ENCODE results near the gene AGPAT1.

AGPAT1 gene

GRCh38 chr6:32177788-32178546 is 2.1 kb upstream of the AGPAT1 start, which contains the start of gene RNF5:
Gene RNF5, plus strand, starts transcription at chr6:32178405. Its CDS starts 107 bp downstream, at chr6:32178512.
- H3K27me3 ChIP-seq (ENCODE audit: control insufficient read depth, insufficient read depth, low read length) = no peaks in the 10 kb centered on the region
- H3K79me2 ChIP-seq = peaks cover 9% of the 10 kb centered on the region
- no peak for TF ChIP-seq CTCF (IDR thresholded peaks at IDR 0.05)
- no peaks in the 10 kb centered on the region for H3K36me3 ChIP-seq (ENCODE audit: control insufficient read depth, insufficient read depth, low read length)
- H3K4me2 ChIP-seq (ENCODE audit: low read length) = peak within 1 kb of the TSS; percentile 91
- no peaks in the 10 kb centered on the region for H3K9me3 ChIP-seq (ENCODE audit: control insufficient read depth, low read length)
- peak within 1 kb of the TSS; percentile 47 for H3K9ac ChIP-seq
- H3K27ac ChIP-seq = peak within 1 kb of the TSS; percentile 98
- peak within 1 kb of the TSS; percentile 89 for H3K4me3 ChIP-seq (ENCODE audit: low read depth, low read length)
- H3K4me1 ChIP-seq = peaks cover 9% of the 10 kb centered on the region
- peak within 1 kb of the TSS; percentile 89 for H2AFZ ChIP-seq

DNA sequence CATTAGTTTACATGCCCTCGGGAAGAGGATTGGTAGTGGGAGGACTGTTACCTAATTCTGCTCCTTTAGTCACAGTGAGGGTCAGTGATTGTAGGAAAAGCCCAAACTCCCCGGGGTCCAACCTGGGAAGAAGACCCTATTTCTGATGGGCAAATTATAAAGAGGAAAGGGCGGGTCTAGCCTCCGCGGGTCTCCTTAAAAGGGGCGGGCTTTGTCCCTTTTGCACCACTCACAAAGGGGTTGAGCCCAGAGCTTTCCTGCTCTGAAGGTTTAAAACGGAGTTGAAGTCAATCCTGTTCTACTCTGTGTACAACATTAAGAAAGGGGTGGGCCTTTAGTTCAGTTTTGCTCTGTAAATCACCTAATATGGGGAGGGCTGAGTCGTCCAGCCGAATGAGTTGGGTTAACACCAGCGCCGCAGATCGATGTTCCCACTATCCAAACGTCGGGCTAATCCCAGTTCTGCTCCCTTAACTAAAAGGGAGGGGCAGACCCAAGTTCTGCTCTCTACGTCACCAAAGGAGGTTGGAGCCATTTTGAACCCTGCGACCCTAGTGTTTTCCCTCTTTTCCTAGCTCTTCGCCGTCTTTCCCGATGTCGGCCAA is 1.4 kb upstream of the AGPAT1 start:
- Histone ChIP-seq H3K36me3 (ENCODE audit: control insufficient read depth, insufficient read depth, low read length) (no peaks in the 10 kb centered on the region), H2AFZ (peak overlapping the region; percentile 89), H3K79me2 (peaks cover 9% of the 10 kb centered on the region), H3K27me3 (ENCODE audit: control insufficient read depth, insufficient read depth, low read length) (no peaks in the 10 kb centered on the region), H3K4me3 (ENCODE audit: low read depth, low read length) (peak overlapping the region; percentile 89), H3K27ac (peak overlapping the region; percentile 98), H3K4me2 (ENCODE audit: low read length) (peak overlapping the region; percentile 91), H3K4me1 (peaks cover 9% of the 10 kb centered on the region), H3K9me3 (ENCODE audit: control insufficient read depth, low read length) (no peaks in the 10 kb centered on the region), H3K9ac (peak overlapping the region; percentile 25)
- no peak for TF ChIP-seq CTCF (IDR thresholded peaks at IDR 0.05)

- peak overlapping the region; percentile 98 for H3K27ac ChIP-seq
- peaks cover 9% of the 10 kb centered on the region for H3K79me2 ChIP-seq
- H3K4me2 ChIP-seq (ENCODE audit: low read length) = peak overlapping the region; percentile 91
- peak overlapping the region; percentile 89 for H3K4me3 ChIP-seq (ENCODE audit: low read depth, low read length)
- H3K36me3 ChIP-seq (ENCODE audit: control insufficient read depth, insufficient read depth, low read length) = no peaks in the 10 kb centered on the region
- H3K4me1 ChIP-seq = peaks cover 9% of the 10 kb centered on the region
- TF ChIP-seq CTCF (IDR thresholded peaks at IDR 0.05) = no peak
- no peaks in the 10 kb centered on the region for H3K9me3 ChIP-seq (ENCODE audit: control insufficient read depth, low read length)
- peak overlapping the region; percentile 89 for H2AFZ ChIP-seq
- no peak overlapping the region for H3K9ac ChIP-seq
- H3K27me3 ChIP-seq (ENCODE audit: control insufficient read depth, insufficient read depth, low read length) = no peaks in the 10 kb centered on the region
These were observed 745 bp upstream of the AGPAT1 start for GRCh38 chr6:32176476-32177182.

DNA sequence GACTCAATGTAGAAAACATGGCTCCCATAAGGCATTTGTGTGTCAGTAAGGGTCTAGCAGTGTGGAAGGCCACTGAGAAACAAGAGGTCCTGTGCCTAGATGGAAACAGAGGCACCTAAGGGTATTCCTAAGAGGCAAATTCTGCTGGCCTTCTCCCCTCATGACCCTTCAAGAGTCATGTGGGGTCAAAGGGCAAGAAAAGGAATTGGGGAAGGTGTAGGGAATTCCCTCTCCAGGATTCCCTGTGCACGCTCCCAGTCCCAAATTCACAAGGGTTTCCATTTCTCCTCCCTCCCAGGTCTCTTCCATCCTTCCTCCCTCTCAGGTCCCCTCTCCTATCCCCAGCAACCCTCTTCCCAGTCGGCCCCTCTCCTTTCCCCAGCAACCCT is 568 bp downstream of the AGPAT1 start:
- Histone ChIP-seq H3K9ac (peak overlapping the region; percentile 89), H3K9me3 (ENCODE audit: control insufficient read depth, low read length) (no peaks in the 10 kb centered on the region), H3K27me3 (ENCODE audit: control insufficient read depth, insufficient read depth, low read length) (no peaks in the 10 kb centered on the region), H3K79me2 (peaks cover 9% of the 10 kb centered on the region), H3K4me1 (peaks cover 9% of the 10 kb centered on the region), H3K27ac (peak overlapping the region; percentile 98), H3K4me3 (ENCODE audit: low read depth, low read length) (peak overlapping the region; percentile 81), H2AFZ (peak overlapping the region; percentile 89), H3K4me2 (ENCODE audit: low read length) (peak overlapping the region; percentile 91), H3K36me3 (ENCODE audit: control insufficient read depth, insufficient read depth, low read length) (no peaks in the 10 kb centered on the region)
- TF ChIP-seq CTCF (IDR thresholded peaks at IDR 0.05) = no peak

Data from parathyroid adenoma (tissue), 2 donors.